H1 (cell line): ENCODE data around the gene MAP4K5.

ENCODE experiments used
- CHD2 ChIP-seq: IDR thresholded peaks from 2 replicates; pipeline ENCODE4 v1.6.1; 2012; ENCODE audit warnings: low read length, improper control_type of control experiment
- EP300 ChIP-seq, 2 experiments: IDR thresholded peaks; 1 replicate in 1 of 2; 2 replicates in 1 of 2; pipeline ENCODE4 v1.6.1; 2011 to 2012; ENCODE audit warnings: low read depth in 2 of 2, low read length in 2 of 2, mild to moderate bottlenecking in 2 of 2, borderline replicate concordance in 1 of 2, inconsistent platforms in 1 of 2, moderate library complexity in 1 of 2
- JUN ChIP-seq: IDR thresholded peaks from 2 replicates; pipeline ENCODE4 v1.6.1; 2011; ENCODE audit warnings: low read depth, mild to moderate bottlenecking, improper control_type of control experiment, low read length
- POLR2A ChIP-seq, 2 experiments: IDR thresholded peaks; 1 replicate in 1 of 2; 2 replicates in 1 of 2; pipeline ENCODE4 v1.6.1; 2011; ENCODE audit warnings: low read depth in 2 of 2, low read length in 2 of 2, mild to moderate bottlenecking in 2 of 2; ENCODE audit errors: control extremely low read depth in 1 of 2
- RFX5 ChIP-seq: IDR thresholded peaks from 2 replicates; pipeline ENCODE4 v1.6.1; 2011; ENCODE audit warnings: low read depth, low read length, improper control_type of control experiment, borderline replicate concordance
- RXRA ChIP-seq: IDR thresholded peaks from 2 replicates; pipeline ENCODE4 v1.6.1; 2011; ENCODE audit warnings: low read depth, mild to moderate bottlenecking, low read length, moderate library complexity; ENCODE audit not compliant: insufficient read depth
- SIX5 ChIP-seq: IDR thresholded peaks from 2 replicates; pipeline ENCODE4 v1.6.1; 2011; ENCODE audit warnings: mild to moderate bottlenecking, low read depth, low read length
- SUZ12 ChIP-seq: fragments of 200-600 bp; sonication (generic); IDR thresholded peaks from 2 replicates; pipeline ENCODE4 v1.6.1; 2012; ENCODE audit warnings: mild to moderate bottlenecking, inconsistent platforms, low read length, moderate library complexity, mixed read lengths
- TAF1 ChIP-seq: IDR thresholded peaks from 2 replicates; pipeline ENCODE4 v1.6.1; 2011; ENCODE audit warnings: mild to moderate bottlenecking, low read depth, low read length

GRCh38 chr14:50453869-50454268, 78.5 kb downstream of the MAP4K5 start:
- no peak for TF ChIP-seq TAF1
- TF ChIP-seq SUZ12: no peak
- TF ChIP-seq SIX5: no peak
- no peak for TF ChIP-seq POLR2A (IDR thresholded peaks at IDR 0.05; ENCODE audit: control extremely low read depth in 1 of 2, low read depth in 2 of 2, low read length in 2 of 2)
- no peak for TF ChIP-seq EP300 (IDR thresholded peaks at IDR 0.05; ENCODE audit: borderline replicate concordance in 1 of 2, low read depth in 2 of 2, low read length in 2 of 2)
- TF ChIP-seq RFX5: no peak
- TF ChIP-seq RXRA: no peak
- TF ChIP-seq CHD2: no peak
- no peak for TF ChIP-seq JUN
